GM21619 (cell line): ENCODE data around the gene IMPDH2.

Experiments
- ATAC-seq: cut with Tn5 transposase; IDR thresholded peaks from one replicate; pipeline ENCODE4 v1.9.1; 2021; ENCODE audit not compliant: unreplicated experiment

IMPDH2 gene

DNA sequence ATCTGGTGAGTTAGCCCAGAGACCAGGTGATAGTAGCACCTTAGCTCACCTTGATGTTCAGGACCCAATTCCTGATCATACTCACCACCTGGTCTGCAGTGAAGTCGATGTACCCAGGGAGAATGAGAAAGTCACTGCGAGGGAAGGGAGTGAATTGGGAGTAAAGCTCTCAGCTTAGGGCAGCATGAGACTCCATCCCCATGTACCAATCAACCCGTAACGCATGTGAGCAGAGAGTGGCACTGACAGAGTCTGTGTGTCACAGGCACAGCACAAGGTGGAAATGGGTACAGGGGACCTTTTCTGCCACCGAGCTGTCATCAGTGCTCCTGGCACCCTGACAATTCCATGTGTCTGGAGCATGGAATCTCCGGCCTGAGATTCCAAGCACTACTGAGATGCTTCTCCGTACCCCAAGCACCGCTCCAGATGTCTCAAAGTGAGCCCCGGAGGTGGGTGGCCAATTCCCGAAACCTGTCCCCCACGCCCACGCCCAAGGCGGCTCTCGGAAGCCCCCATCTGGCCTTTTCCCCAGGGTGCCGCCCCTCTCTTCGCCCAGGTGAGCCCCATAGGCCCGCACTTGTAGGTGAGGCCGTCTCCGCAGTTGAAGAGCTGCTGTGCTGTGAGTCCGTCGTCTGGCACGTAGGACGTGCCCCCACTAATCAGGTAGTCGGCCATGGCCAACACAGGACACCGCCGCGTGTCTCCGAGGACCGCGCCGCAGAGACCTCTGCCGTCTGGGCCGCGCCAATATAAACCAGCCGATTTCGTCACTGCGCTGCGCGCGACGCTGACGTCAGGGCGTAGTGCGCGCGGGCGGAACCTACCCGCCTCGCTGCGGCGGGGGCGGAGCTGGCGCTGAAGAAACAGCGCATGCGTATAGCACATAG, at the start of gene IMPDH2:
Gene IMPDH2, minus strand, starts transcription at position 726 of the 890 bp plus-strand sequence. Its CDS starts 48 bp downstream, at position 678.
- peak; percentile 81 for ATAC-seq

DNA sequence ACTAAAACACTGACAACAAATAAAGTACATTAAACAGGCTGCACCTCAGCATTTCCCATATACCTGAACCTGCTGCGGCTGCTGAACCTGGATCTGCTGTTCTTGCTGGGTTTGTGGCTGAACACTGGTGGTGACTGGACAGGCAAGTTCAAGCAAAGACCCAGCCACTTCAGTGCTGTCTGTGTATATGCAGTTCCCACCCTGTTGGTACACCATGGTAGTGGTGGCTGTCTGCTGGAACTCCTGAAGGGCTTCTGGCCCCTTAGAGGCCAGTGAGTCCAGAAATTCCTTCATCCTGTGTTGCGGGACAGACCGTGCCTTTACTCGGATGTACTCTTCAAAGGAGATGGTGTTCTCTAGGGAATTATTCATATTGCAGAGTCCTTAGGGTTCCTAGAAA, 47.4 kb upstream of the IMPDH2 start:
- ATAC-seq, result no peak

- ATAC-seq, result no peak
Measured at GRCh38 chr3:49076116-49076515, 46.9 kb upstream of the IMPDH2 start.

DNA sequence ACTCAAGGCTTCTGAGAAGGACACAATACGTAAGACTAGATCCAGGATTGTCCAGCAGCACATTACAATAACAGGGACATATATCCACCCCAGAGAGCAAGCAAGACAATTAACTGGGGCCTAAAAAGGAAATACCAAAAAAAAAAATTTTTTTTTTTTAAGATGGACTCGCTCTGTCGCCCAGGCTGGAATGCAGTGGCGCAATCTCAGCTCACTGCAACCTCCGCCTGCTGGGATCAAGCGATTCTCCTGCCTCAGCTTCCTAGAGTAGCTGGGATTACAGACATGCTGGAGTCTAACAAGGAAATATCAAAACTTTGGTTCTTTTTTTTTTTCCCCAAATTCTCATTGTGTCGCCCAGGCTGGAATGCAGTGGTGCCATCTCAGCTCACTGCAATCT, 28.8 kb upstream of the IMPDH2 start:
- ATAC-seq, result no peak

GRCh38 chr3:49057268-49057667, 28.1 kb upstream of the IMPDH2 start:
- no peak for ATAC-seq

DNA sequence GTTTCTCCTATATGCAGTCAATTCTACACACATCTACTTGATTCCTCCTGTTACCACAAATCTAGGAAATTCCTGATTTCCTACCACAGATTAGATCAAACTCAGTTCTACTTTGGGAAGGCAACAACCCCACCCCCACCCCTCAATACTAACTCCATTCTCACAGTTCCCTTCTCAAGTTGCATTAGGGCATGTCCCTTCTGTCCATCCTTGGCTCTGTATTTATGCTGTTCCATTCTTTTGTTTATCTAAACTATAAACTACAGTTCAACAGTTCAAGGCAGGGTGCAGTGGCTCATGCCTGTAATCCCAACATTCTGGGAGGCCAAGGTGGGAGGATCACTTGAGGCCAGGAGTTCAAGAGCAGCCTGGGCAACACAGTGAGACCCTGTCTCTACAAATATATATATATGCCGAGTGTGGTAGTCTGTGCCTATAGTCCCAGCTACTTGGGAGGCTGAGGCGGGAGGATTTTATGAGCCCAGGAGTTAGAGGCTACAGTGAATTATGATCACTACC, 25.2 kb upstream of the IMPDH2 start:
- no peak for ATAC-seq

GRCh38 chr3:49053543-49053942, 24.3 kb upstream of the IMPDH2 start:
- no peak for ATAC-seq

GRCh38 chr3:49035281-49035680, 6.1 kb upstream of the IMPDH2 start:
- no peak for ATAC-seq

DNA sequence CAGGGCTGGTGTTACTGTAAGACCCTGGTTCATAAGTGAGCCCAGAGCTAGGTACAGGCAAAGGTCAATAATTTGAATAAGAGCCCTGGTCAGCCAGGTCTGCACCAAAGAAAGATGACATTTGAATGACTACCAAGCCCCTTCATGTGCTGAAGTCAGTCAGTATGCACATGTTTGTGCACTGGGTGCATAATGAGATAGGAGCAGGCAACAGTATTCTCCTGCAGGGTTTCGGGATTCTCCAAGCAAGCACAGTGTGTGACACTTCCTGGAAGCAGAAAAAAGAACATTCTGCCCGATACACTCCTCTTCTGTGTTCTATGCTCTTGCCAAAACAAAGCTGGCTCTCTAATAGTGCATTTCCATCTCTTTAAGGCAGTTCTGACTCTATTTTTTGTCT, 5.5 kb upstream of the IMPDH2 start:
- no peak for ATAC-seq

DNA sequence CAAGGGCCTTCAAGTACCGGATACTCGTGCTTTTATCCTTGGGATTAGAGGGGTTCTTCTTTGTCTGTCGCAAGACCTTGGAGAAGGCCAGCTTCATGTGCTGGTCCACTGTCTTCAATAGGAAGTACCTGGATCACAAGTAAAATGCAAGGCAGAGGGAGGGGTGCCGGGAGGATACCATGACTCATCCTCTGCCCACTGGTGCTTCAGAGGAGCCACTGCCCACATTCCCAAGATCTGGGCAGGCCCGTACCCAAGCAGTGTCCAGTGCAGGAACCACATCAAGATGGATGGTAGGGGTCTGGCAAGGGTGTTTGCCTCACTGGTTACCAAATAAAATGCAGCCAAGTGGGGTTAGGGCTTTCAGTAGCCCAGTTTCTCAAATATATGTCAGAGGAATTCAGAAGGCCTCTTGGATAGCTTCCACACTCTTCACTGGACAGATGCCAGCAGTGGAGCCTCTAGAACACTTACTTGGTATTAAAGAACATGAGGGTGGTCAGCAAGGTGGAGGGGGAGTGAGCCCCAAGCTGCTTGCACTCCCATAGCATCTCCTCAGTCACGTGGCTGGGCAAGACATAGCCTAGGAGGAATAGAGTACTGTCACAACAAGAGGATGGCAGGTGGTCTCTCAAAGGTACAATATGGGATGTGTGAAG, 3.6 kb upstream of the IMPDH2 start:
- ATAC-seq, result no peak

- ATAC-seq, result no peak
Measured at GRCh38 chr3:49030321-49030720, 1.1 kb upstream of the IMPDH2 start.

- no peak for ATAC-seq
Measured at GRCh38 chr3:49029563-49029884, 326 bp upstream of the IMPDH2 start.

GRCh38 chr3:49028298-49028672, 913 bp downstream of the IMPDH2 start:
- no peak for ATAC-seq

- ATAC-seq, result no peak
Measured at GRCh38 chr3:49027634-49028033, 1.6 kb downstream of the IMPDH2 start.

DNA sequence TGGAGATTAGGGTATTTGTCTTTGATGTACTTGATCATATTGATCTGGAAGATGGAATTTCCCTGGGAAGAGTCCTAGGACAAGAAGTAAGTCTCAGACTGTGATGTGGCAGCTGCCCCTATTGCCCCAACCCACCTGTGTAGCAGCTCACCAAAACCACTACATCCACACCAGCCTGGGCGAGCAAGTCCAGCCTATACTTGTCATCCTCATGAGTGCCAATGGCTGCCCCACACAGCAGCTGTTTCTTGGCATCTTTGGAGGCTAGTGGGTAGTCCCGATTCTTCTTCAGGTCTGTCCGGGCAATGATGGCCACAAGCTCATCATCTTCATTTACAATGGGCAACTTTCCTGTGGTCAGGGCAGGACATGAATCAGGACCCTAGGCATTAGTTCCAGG, 2.7 kb downstream of the IMPDH2 start:
- no peak for ATAC-seq

DNA sequence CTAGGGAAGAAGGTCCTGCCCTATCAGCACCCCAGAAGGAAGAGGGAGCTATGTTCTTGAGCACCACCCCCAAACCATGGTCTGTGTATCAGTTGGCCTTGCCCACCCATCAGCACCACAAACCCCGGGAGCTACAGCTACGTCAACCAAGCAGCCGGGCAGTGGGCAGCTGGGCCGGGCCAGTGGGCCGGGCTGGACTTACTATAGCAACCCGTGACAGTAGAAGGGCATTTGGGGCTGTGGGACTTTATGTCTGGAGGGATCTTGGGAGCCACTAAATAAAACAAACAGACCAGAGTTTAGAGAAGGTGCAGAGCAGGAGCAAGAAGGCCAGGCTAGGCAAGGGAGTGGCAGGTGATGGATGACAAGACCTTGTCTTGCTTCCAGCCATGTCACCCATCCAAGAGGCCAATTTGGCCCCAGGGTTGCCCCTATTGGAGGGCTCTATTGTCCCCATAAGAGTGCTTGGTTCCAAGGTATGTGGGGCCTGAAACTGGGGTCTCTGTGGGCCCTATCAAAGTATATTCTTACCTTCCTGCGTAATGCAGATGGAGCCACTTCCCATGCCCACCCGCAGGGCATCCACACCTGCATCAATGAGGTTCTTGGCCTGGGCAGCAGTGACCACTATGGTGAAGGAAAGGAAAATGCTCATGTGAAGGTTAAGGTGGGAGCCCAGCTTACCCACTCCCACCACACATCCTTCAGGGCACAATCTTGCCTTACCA, 3.2 kb downstream of the IMPDH2 start:
- ATAC-seq, result no peak

DNA sequence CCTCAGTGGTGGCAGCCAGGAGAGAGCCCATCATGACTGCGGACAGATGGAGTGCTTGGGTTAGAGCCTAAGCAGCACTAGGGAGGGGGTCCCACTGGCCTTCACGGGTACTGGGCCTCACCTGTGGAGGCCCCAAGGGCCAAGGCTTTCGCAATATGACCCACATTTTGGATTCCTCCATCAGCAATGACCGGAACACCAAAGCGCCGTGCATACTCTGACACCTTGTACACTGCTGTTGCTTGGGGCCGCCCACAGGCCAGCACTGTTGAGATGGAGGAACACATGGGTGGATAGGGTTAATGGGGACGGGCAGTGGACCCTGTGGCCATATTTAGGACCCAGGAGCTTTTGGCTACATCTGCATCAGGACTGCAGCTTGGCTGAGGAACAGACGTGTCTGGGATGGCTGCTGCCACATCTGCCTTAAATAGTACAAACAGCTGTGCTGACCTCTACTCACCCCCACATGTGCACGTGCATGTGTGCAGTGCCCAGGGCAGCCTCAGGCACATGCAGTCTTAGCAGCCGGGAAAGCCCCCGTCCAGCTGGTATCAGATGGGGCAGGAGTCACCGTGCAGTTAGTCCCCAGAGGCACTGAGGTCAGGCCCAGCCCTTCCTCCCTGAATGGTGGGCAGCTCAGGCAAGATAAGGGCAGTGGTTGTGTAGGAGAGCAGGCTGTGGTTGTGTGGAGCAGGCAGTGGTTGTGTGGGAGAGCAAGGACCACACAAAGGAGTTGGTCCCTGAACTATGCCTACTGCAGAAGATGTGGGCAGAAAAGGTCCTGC, 4.0 kb downstream of the IMPDH2 start:
- ATAC-seq, result no peak

DNA sequence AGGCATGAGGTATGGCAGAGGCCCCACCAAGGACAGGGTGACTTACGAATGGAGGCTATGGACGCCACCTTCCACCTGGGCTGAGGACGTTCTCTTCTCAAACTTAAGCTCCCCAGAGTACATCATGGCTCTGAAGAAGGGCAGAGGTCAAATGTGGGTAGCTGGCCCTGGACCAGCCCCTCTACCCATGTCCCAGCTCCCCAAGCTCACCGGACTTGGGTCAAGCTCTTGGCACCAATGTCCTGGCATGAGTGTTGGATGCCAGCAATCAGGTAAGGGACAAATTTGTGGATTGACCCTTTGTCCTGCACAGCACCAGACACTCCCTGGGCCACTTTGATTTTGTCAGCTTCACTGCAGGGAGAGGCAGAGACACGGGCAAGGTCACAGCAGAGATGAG, 4.7 kb downstream of the IMPDH2 start:
- ATAC-seq, result no peak

DNA sequence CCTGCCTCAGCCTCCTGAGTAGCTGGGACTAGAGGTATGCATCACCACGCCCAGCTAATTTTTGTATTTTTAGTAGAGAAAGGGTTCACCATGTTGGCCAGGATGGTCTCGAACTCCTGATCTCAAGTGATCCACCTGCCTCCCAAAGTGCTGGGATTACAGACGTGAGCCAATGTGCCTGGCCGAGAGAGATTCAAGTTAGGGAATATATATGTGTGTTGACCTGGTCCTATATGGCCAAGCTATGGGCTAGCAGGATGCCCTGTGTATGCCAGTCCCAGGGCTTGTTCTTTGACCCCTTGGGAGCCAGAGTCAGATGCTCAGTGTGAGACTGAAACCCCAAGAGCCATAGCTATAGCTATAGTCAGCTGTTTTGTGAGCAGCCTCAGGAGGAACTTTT, 5.4 kb downstream of the IMPDH2 start:
- ATAC-seq, result no peak

GRCh38 chr3:49022688-49023171, 6.5 kb downstream of the IMPDH2 start:
- no peak for ATAC-seq
